ENCODE data around the gene SPRYD4. TPM values are rescaled to one million over a fixed set of nuclear protein-coding genes. Genes with fewer than 3 reads are reported as not detected.

Gene SPRYD4
- total and polyA plus RNA-seq, 9 of the 15 experiments (the other 6 are each of a cell fraction or from before 2014, with no cell fraction given) = 1.8 to 4.7 (median 2.8) TPM

- Histone ChIP-seq H3K4me3 (no peak overlapping the region), H3K4me2 (ENCODE audit: insufficient read depth, low read length) (no peak overlapping the region), H4K20me1 (replicated peaks; ENCODE audit: control insufficient read depth, insufficient read depth, low read length) (no peaks in the 10 kb centered on the region), H3K9ac (ENCODE audit: insufficient read depth in 1 of 2, low read depth in 2 of 2, low read length in 2 of 2) (no peak overlapping the region), H3K79me2 (ENCODE audit: control insufficient read depth, insufficient read depth, low read length) (peaks cover 17% of the 10 kb centered on the region), H2AFZ (ENCODE audit: low read depth, low read length) (no peak overlapping the region), H3K27ac (ENCODE audit: extremely low read depth, low read depth, low read length) (no peak overlapping the region), H3K27me3 (ENCODE audit: control insufficient read depth in 2 of 2, insufficient read depth in 2 of 2, low read length in 2 of 2) (no peaks in the 10 kb centered on the region), H3K9me3 (replicated peaks; ENCODE audit: control insufficient read depth, insufficient read depth, low read depth, low read length) (no peaks in the 10 kb centered on the region), H3K36me3 (ENCODE audit: control insufficient read depth, insufficient read depth, low read length) (peaks cover 63% of the 10 kb centered on the region), H3K4me1 (replicated peaks in 1 of 2; ENCODE audit: control insufficient read depth in 2 of 2, insufficient read depth in 2 of 2, low read length in 2 of 2) (peaks cover 2% of the 10 kb centered on the region in 2 experiments; a peak in 4 of 5 replicates), H3K9me1 (ENCODE audit: control insufficient read depth, insufficient read depth, low read length) (no peaks in the 10 kb centered on the region)
- no peak for FAIRE-seq
- POLR2A ChIA-PET = interaction anchor here (0.7 kb wide), 1 partner anchor 559 kb away, joined by 3 read pairs; no protein-coding TSS in a partner anchor
- DNase-seq (ENCODE audit: extremely low read depth in 1 of 4, low spot score in 3 of 4) = no peak
- intact Hi-C loops (cut with micrococcal nuclease) = no loop called here
- WGBS (ENCODE audit: insufficient coverage, low coverage, missing lambda C conversion rate) = 95% methylated on average over 3 of the region's 3 CpGs
- in situ Hi-C loops (cut with MboI) = no loop called here
- TF ChIP-seq ETV1 (tag; conservative IDR thresholded peaks at IDR 0.05; ENCODE audit: low read depth) = no peak
- TF ChIP-seq ZNF324 (CRISPR knock-in tag; IDR thresholded peaks at IDR 0.05) = no peak
- TF ChIP-seq NFRKB (IDR thresholded peaks at IDR 0.05; ENCODE audit: low read depth) = no peak
- no peak for TF ChIP-seq ZBTB43 (CRISPR knock-in tag; IDR thresholded peaks at IDR 0.05)
- no peak for TF ChIP-seq CHD1 (IDR thresholded peaks at IDR 0.05; ENCODE audit: low read length)
- TF ChIP-seq BRCA1 (IDR thresholded peaks at IDR 0.05) = no peak
- no peak for TF ChIP-seq BRCA1 (CRISPR knock-in tag; IDR thresholded peaks at IDR 0.05)
- no peak for TF ChIP-seq ELK3 (CRISPR knock-in tag; IDR thresholded peaks at IDR 0.05)
- no peak for TF ChIP-seq ZNF780A (CRISPR knock-in tag; IDR thresholded peaks at IDR 0.05)
- TF ChIP-seq HDAC3 (IDR thresholded peaks at IDR 0.05; ENCODE audit: borderline replicate concordance, partially characterized antibody) = no peak
- TF ChIP-seq GABPB2 (CRISPR knock-in tag; conservative IDR thresholded peaks at IDR 0.05) = no peak
- TF ChIP-seq ZBED1 (IDR thresholded peaks at IDR 0.05) = no peak
- no peak for TF ChIP-seq ZNF75A (CRISPR knock-in tag; IDR thresholded peaks at IDR 0.05)
- no peak for TF ChIP-seq ZNF347 (CRISPR knock-in tag; IDR thresholded peaks at IDR 0.05; ENCODE audit: low read depth)
- TF ChIP-seq MXD1 (CRISPR knock-in tag; IDR thresholded peaks at IDR 0.05; ENCODE audit: borderline replicate concordance, poor library complexity, severe bottlenecking) = no peak
- TF ChIP-seq SMC3 (conservative IDR thresholded peaks at IDR 0.05; ENCODE audit: insufficient read depth, low read depth, low read length) = no peak
- no peak for TF ChIP-seq ZBTB9 (CRISPR knock-in tag; IDR thresholded peaks at IDR 0.05)
- no peak for TF ChIP-seq TOE1 (IDR thresholded peaks at IDR 0.05; ENCODE audit: borderline replicate concordance)
- no peak for TF ChIP-seq TOE1 (CRISPR knock-in tag; IDR thresholded peaks at IDR 0.05; ENCODE audit: borderline replicate concordance, low read depth)
- no peak for ATAC-seq
- CTCF ChIA-PET (ENCODE audit: low intra/inter-chr PET ratio) = no interaction called here
- no TSS peak for BruUV-seq (replicated peaks)
Observed at GRCh38 chr12:56431850-56432249, 36.5 kb upstream of the SPRYD4 start.

All from K562 (cell line).